H1 (cell line): ENCODE results near the gene TRPM1. TPM values are rescaled to one million over a fixed set of nuclear protein-coding genes. Genes with fewer than 3 reads are reported as not detected.

ENCODE experiments used
- NANOG ChIP-seq: IDR thresholded peaks from 2 replicates; pipeline ENCODE4 v1.6.1; 2011; ENCODE audit warnings: low read length, low read depth, mild to moderate bottlenecking, inconsistent platforms; ENCODE audit not compliant: insufficient read depth, poor library complexity, severe bottlenecking
- SUZ12 ChIP-seq: fragments of 200-600 bp; sonication (generic); IDR thresholded peaks from 2 replicates; pipeline ENCODE4 v1.6.1; 2012; ENCODE audit warnings: mild to moderate bottlenecking, inconsistent platforms, low read length, moderate library complexity, mixed read lengths
- polyA plus RNA-seq, 7 experiments: library from polyadenylated mRNA; depleted of rRNA in 3 of 7; stranded (reverse) in 5 of 7; unstranded in 2 of 7; fragments of >200 nt in 5 of 7; fragments of 200-250 nt in 2 of 7; gene quantifications; 1 replicate in 5 of 7; 2 replicates in 1 of 7; 4 replicates in 1 of 7; pipeline versions ENCODE4 v1.2.1 to v1.2.3, GENCODE V29; 2011 to 2013; ENCODE audit warnings: missing spikeins in 2 of 7, mixed read lengths in 2 of 7
- total RNA-seq: library from RNA; stranded (reverse); fragmentation: NEBNext Ultra II Directional; extraction: Animal tissue kit (Norgen Biotek cat#: 25700); gene quantifications from 2 replicates; pipeline ENCODE4 v1.2.1, GENCODE V29; 2021

Gene TRPM1
- total and polyA plus RNA-seq, 2 of the 8 experiments (the other 6 are each of a cell fraction or from before 2014, with no cell fraction given): 0.05 TPM; not detected in 1

GRCh38 chr15:31082771-31083369 lies 18.7 kb downstream of the TRPM1 start (continued):
- TF ChIP-seq SUZ12: no peak
- no peak for TF ChIP-seq NANOG
